GM12878 (cell line): ENCODE data around the gene SLC35E1. TPM values are rescaled to one million over a fixed set of nuclear protein-coding genes. Genes with fewer than 3 reads are reported as not detected.

Source experiments
- ATAC-seq: fragments of 200-7000 bp; cut with Tn5 transposase; 3 replicates; pipeline ENCODE4 v1.9.1; 2020; ENCODE audit warnings: mild to moderate bottlenecking, moderate library complexity
- BruUV-seq: library from RNA; stranded (reverse); fragments of 400-500 nt; replicated peaks from 2 replicates; lab custom pipeline; 2021; lab: Mats Ljungman, UMichigan
- CTCF ChIA-PET: fragments of 300-600 bp; sonication (Branson Sonifier 250); formaldehyde crosslinking; extraction: SDS; loops from one replicate; lab custom pipeline; 2021; ENCODE audit warnings: inconsistent platforms; lab: Yijun Ruan, JAX
- POLR2A ChIA-PET: fragments of 350-600 bp; formaldehyde crosslinking; extraction: SDS; loops from one replicate; lab custom pipeline; 2021; ENCODE audit warnings: inconsistent platforms; lab: Charles Lee
- RAD21 ChIA-PET: fragments of 300-600 bp; sonication (Branson Sonifier 250); formaldehyde crosslinking; loops from one replicate; lab custom pipeline; 2023; ENCODE audit warnings: antibody characterized with exemption; ENCODE audit not compliant: unreplicated experiment; lab: Charles Lee
- SMC1A ChIA-PET: fragments of 300-600 bp; sonication (Branson Sonifier 250); formaldehyde crosslinking; loops from one replicate; lab custom pipeline; 2023; ENCODE audit not compliant: unreplicated experiment, uncharacterized antibody; lab: Charles Lee
- DNase-seq: peaks from one replicate; pipeline ENCODE4 v3.0.0-alpha.2; 2011; ENCODE audit warnings: low read depth, low spot score
- FAIRE-seq: peaks from 3 replicates; lab custom pipeline; 2011; peaks lifted over from hg19 to GRCh38; lab: Jason Lieb, UNC
- H2AFZ ChIP-seq: 2 replicates; pipeline ENCODE4 v1.6.0; 2011; ENCODE audit warnings: low read depth, low read length, control low read depth; ENCODE audit not compliant: control insufficient read depth
- H3K27ac ChIP-seq: 2 replicates; pipeline ENCODE4 v1.5.1; 2011; ENCODE audit warnings: control low read depth; ENCODE audit not compliant: control insufficient read depth, insufficient read depth
- H3K27me3 ChIP-seq, 2 experiments: replicated peaks in 1 of 2; 2 replicates each; pipeline versions ENCODE4 v1.6.0 to v1.6.1; 2011; ENCODE audit warnings: low read length in 1 of 2; ENCODE audit not compliant: control insufficient read depth in 2 of 2, insufficient read depth in 2 of 2
- H3K36me3 ChIP-seq, 2 experiments: 2 replicates each; pipeline ENCODE4 v1.5.1; 2011; ENCODE audit warnings: low read length in 1 of 2; ENCODE audit not compliant: control insufficient read depth in 2 of 2, insufficient read depth in 2 of 2
- H3K4me1 ChIP-seq: 2 replicates; pipeline ENCODE4 v1.6.1; 2011; ENCODE audit warnings: mild to moderate bottlenecking, low read length, moderate library complexity, mixed read lengths; ENCODE audit not compliant: control insufficient read depth, insufficient read depth
- H3K4me2 ChIP-seq: 2 replicates; pipeline ENCODE4 v1.6.0; 2011; ENCODE audit warnings: control low read depth; ENCODE audit not compliant: control insufficient read depth, insufficient read depth
- H3K4me3 ChIP-seq: fragments of 200-600 bp; sonication (generic); 2 replicates; pipeline ENCODE4 v1.5.1; 2016
- H3K79me2 ChIP-seq: 2 replicates; pipeline ENCODE4 v1.6.0; 2011; ENCODE audit warnings: low read length; ENCODE audit not compliant: control insufficient read depth, insufficient read depth
- H3K9ac ChIP-seq: 2 replicates; pipeline ENCODE4 v1.8.0; 2011; ENCODE audit warnings: low read length, control low read depth, mixed read lengths; ENCODE audit not compliant: control insufficient read depth, insufficient read depth
- H3K9me3 ChIP-seq: replicated peaks from 3 replicates; pipeline ENCODE4 v1.5.1; 2011; ENCODE audit warnings: mild to moderate bottlenecking, low read length; ENCODE audit not compliant: control insufficient read depth, insufficient read depth
- H4K20me1 ChIP-seq: 2 replicates; pipeline ENCODE4 v1.6.0; 2011; ENCODE audit not compliant: control insufficient read depth, insufficient read depth
- CHD1 ChIP-seq: IDR thresholded peaks from 2 replicates; pipeline ENCODE4 v1.6.1; 2012; ENCODE audit warnings: low read depth, low read length, improper control_type of control experiment
- EP300 ChIP-seq, 2 experiments: fragments of 150-350 bp in 1 of 2; IDR thresholded peaks; 2 replicates each; pipeline ENCODE4 v1.6.1; 2011 to 2012; ENCODE audit warnings: low read depth in 2 of 2, low read length in 2 of 2, borderline replicate concordance in 1 of 2, improper control_type of control experiment in 1 of 2, inconsistent platforms in 1 of 2; ENCODE audit not compliant: control insufficient read depth in 1 of 2
- ETV6 ChIP-seq, 2 experiments: fragments of 450-650 bp in 1 of 2; IDR thresholded peaks in 1 of 2; conservative IDR thresholded peaks in 1 of 2; 2 replicates each; pipeline ENCODE4 v1.6.1; 2014; ENCODE audit warnings: antibody characterized with exemption in 1 of 2, borderline replicate concordance in 1 of 2, low read depth in 1 of 2, mild to moderate bottlenecking in 1 of 2, moderate library complexity in 1 of 2
- GABPA ChIP-seq: IDR thresholded peaks from 2 replicates; pipeline ENCODE4 v1.6.1; 2014; ENCODE audit warnings: antibody characterized with exemption, low read depth, mild to moderate bottlenecking, inconsistent platforms
- HDGF ChIP-seq: fragments of 450-650 bp; IDR thresholded peaks from 2 replicates; pipeline ENCODE4 v1.6.1; 2016; ENCODE audit warnings: antibody characterized with exemption
- MLLT1 ChIP-seq: fragments of 450-650 bp; IDR thresholded peaks from 2 replicates; pipeline ENCODE4 v1.6.1; 2016; ENCODE audit warnings: mild to moderate bottlenecking
- MTA2 ChIP-seq: fragments of 450-650 bp; IDR thresholded peaks from 2 replicates; pipeline ENCODE4 v1.6.1; 2016; ENCODE audit warnings: low read depth, mild to moderate bottlenecking, moderate library complexity
- NFIC ChIP-seq: IDR thresholded peaks from 2 replicates; pipeline ENCODE4 v1.6.1; 2012; ENCODE audit warnings: low read depth, mild to moderate bottlenecking, inconsistent platforms, low read length, moderate library complexity
- PAX5 ChIP-seq: IDR thresholded peaks from 2 replicates; pipeline ENCODE4 v1.6.1; 2011; ENCODE audit warnings: low read depth, low read length, borderline replicate concordance
- RB1 ChIP-seq: fragments of 450-650 bp; formaldehyde crosslinking; IDR thresholded peaks from 2 replicates; pipeline ENCODE4 v1.6.1; 2017; ENCODE audit warnings: mild to moderate bottlenecking, borderline replicate concordance
- ZNF24 ChIP-seq: fragments of 450-650 bp; IDR thresholded peaks from 2 replicates; pipeline ENCODE4 v1.6.1; 2017; ENCODE audit warnings: antibody characterized with exemption, mild to moderate bottlenecking
- WGBS: methylation state at CpG from one replicate; pipeline ENCODE4 v1.1.6; 2016; ENCODE audit warnings: low lambda C conversion rate; ENCODE audit not compliant: insufficient replicate concordance, insufficient coverage; ENCODE audit errors: missing lambda C conversion rate; 5-methylcytosine and 5-hydroxymethylcytosine counted together
- in situ Hi-C: fragments of 300-500 bp; cut with MboI; formaldehyde crosslinking; loops from 9 replicates; pipeline ENCODE4 v1.14.3; 2018; ENCODE audit warnings: mixed read lengths
- intact Hi-C: fragments of 100-400 bp; cut with micrococcal nuclease; formaldehyde crosslinking; loops from one replicate; pipeline ENCODE4 v1.14.2; 2022; ENCODE audit not compliant: unreplicated experiment
- polyA plus RNA-seq, 11 experiments: library from polyadenylated mRNA; depleted of rRNA in 4 of 11; unstranded in 6 of 11; stranded (reverse) in 5 of 11; fragments of >200 nt; fragmentation: Nextera tagmentation in 4 of 11; fragmentation: Illumina TruSeq in 1 of 11; extraction: Ambion mirVana in 4 of 11; extraction: Trizol in 1 of 11; gene quantifications; 1 replicate in 1 of 11; 2 replicates in 10 of 11; pipeline versions ENCODE4 v1.2.1 to v1.2.3, GENCODE V29; 2011 to 2016; ENCODE audit warnings: inconsistent platforms in 2 of 11, missing spikeins in 2 of 11, low read depth in 1 of 11
- total RNA-seq, 4 experiments: library from RNA; depleted of rRNA in 3 of 4; stranded (reverse); fragments of >200 nt in 3 of 4; fragmentation: Illumina TruSeq in 1 of 4; extraction: Trizol in 1 of 4; gene quantifications; 2 replicates each; pipeline versions ENCODE4 v1.2.1 to v1.2.3, GENCODE V29; 2013 to 2021
- TF ChIP-seq, protein P1 (sequence below), 3 experiments: IDR thresholded peaks in 2 of 3; conservative IDR thresholded peaks in 1 of 3; 2 replicates each; pipeline ENCODE4 v1.5.1; 2011; ENCODE audit warnings: low read depth in 3 of 3, low read length in 3 of 3, mild to moderate bottlenecking in 3 of 3, control low read depth in 2 of 3, moderate library complexity in 2 of 3, inconsistent platforms in 1 of 3, mixed read lengths in 1 of 3; ENCODE audit not compliant: control insufficient read depth in 2 of 3, insufficient read depth in 1 of 3; ENCODE audit errors: extremely low read depth in 1 of 3
- TF ChIP-seq, protein P2 (sequence below): fragments of 450-650 bp; IDR thresholded peaks from 2 replicates; pipeline ENCODE4 v1.6.1; 2017; ENCODE audit warnings: borderline replicate concordance
- TF ChIP-seq, protein P3 (sequence below): IDR thresholded peaks from 2 replicates; pipeline ENCODE4 v1.6.1; 2011; ENCODE audit warnings: borderline replicate concordance, low read depth, mild to moderate bottlenecking, moderate library complexity, mixed read lengths, low read length; ENCODE audit not compliant: insufficient read depth; ENCODE audit errors: extremely low read length

The SLC35E1 gene
- total and polyA plus RNA-seq, 10 of the 15 experiments (the other 5 are each of a cell fraction or from before 2014, with no cell fraction given): 11.3 to 37.7 (median 22.1) TPM

DNA sequence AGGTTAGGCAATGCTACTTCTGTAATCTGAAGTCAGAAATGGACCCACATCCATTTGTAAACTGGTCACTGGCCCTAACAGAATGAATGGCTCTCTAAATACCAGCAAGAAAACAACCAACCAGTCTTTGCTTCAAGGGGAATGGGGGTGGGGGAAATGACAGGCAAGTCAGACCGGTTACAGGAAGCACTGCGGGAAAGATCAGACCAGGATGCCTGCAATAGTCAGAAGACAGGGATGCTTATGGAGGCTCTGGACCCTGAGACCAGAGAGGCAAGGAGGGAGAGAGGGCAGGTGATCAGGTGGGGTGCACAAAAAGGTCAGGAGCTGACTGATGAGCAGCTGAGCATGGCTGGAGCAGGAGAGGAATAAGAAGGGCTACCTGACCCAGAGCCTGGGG, 42.7 kb upstream of the SLC35E1 start (continued):
- TF ChIP-seq, protein P1, sequence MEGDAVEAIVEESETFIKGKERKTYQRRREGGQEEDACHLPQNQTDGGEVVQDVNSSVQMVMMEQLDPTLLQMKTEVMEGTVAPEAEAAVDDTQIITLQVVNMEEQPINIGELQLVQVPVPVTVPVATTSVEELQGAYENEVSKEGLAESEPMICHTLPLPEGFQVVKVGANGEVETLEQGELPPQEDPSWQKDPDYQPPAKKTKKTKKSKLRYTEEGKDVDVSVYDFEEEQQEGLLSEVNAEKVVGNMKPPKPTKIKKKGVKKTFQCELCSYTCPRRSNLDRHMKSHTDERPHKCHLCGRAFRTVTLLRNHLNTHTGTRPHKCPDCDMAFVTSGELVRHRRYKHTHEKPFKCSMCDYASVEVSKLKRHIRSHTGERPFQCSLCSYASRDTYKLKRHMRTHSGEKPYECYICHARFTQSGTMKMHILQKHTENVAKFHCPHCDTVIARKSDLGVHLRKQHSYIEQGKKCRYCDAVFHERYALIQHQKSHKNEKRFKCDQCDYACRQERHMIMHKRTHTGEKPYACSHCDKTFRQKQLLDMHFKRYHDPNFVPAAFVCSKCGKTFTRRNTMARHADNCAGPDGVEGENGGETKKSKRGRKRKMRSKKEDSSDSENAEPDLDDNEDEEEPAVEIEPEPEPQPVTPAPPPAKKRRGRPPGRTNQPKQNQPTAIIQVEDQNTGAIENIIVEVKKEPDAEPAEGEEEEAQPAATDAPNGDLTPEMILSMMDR (IDR thresholded peaks at IDR 0.05 in 2 of 3, conservative IDR thresholded peaks at IDR 0.05 in 1 of 3; ENCODE audit: control insufficient read depth in 2 of 3, extremely low read depth in 1 of 3, insufficient read depth in 1 of 3, low read depth in 3 of 3, low read length in 3 of 3): no peak
- TF ChIP-seq CHD1: no peak
- TF ChIP-seq, all 136 proteins: peak for 0

- no TSS peak for BruUV-seq
- no peaks in the 10 kb centered on the region for H3K27me3 ChIP-seq
- H3K9ac ChIP-seq: no peak overlapping the region
- CTCF ChIA-PET: interaction anchor here (1.0 to 2.4 kb wide), 2 partner anchors 11 to 13 kb away, joined by 3 to 5 read pairs; no protein-coding TSS in a partner anchor
- intact Hi-C loops (no loop called here), in situ Hi-C loops (no loop called here)
- no peak overlapping the region for H3K27ac ChIP-seq
- H3K4me3 ChIP-seq: no peak overlapping the region
- H3K4me1 ChIP-seq: peaks cover 54% of the 10 kb centered on the region
- no peaks in the 10 kb centered on the region for H3K9me3 ChIP-seq
- WGBS: 96% methylated on average over 2 of the region's 2 CpGs
- RAD21 ChIA-PET: interaction anchor here (0.7 to 1.0 kb wide), 2 partner anchors 86 to 157 kb away, joined by 3 read pairs; no protein-coding TSS in a partner anchor
- FAIRE-seq: no peak
- DNase-seq: no peak
- peaks cover 95% of the 10 kb centered on the region for H3K79me2 ChIP-seq
- no peak for TF ChIP-seq ETV6 (conservative IDR thresholded peaks at IDR 0.05 in 1 of 2, IDR thresholded peaks at IDR 0.05 in 1 of 2; ENCODE audit: borderline replicate concordance in 1 of 2, low read depth in 1 of 2)
- TF ChIP-seq RB1: no peak
- TF ChIP-seq PAX5: no peak
- TF ChIP-seq NFIC: no peak
- TF ChIP-seq, protein P2, sequence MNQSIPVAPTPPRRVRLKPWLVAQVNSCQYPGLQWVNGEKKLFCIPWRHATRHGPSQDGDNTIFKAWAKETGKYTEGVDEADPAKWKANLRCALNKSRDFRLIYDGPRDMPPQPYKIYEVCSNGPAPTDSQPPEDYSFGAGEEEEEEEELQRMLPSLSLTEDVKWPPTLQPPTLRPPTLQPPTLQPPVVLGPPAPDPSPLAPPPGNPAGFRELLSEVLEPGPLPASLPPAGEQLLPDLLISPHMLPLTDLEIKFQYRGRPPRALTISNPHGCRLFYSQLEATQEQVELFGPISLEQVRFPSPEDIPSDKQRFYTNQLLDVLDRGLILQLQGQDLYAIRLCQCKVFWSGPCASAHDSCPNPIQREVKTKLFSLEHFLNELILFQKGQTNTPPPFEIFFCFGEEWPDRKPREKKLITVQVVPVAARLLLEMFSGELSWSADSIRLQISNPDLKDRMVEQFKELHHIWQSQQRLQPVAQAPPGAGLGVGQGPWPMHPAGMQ: no peak
- TF ChIP-seq EP300 (IDR thresholded peaks at IDR 0.05; ENCODE audit: borderline replicate concordance in 1 of 2, control insufficient read depth in 1 of 2, low read depth in 2 of 2, low read length in 2 of 2): no peak
- TF ChIP-seq, protein P3, sequence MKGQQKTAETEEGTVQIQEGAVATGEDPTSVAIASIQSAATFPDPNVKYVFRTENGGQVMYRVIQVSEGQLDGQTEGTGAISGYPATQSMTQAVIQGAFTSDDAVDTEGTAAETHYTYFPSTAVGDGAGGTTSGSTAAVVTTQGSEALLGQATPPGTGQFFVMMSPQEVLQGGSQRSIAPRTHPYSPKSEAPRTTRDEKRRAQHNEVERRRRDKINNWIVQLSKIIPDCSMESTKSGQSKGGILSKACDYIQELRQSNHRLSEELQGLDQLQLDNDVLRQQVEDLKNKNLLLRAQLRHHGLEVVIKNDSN: no peak
- no peak for TF ChIP-seq GABPA
- no peak for TF ChIP-seq MTA2
- no peak for TF ChIP-seq ZNF24
- TF ChIP-seq HDGF: no peak
- TF ChIP-seq MLLT1: no peak
- peaks cover 0 to 3% of the 10 kb centered on the region in 2 experiments; a peak in 3 of 4 replicates for H3K36me3 ChIP-seq
- no peak overlapping the region for H3K4me2 ChIP-seq
- peaks cover 11% of the 10 kb centered on the region; the same call in 1 of the 2 replicates for H4K20me1 ChIP-seq
- SMC1A ChIA-PET: interaction anchor here (1.4 to 4.5 kb wide), 2 partner anchors 11 to 26 kb away, joined by 4 to 26 read pairs; no protein-coding TSS in a partner anchor
- POLR2A ChIA-PET: no interaction called here
- ATAC-seq: no peak
- H2AFZ ChIP-seq: no peak overlapping the region
These were observed 41.6 kb upstream of the SLC35E1 start for GRCh38 chr19:16613841-16614240.
